IMR-90 (cell line): ENCODE data around the gene ERN1. TPM values are rescaled to one million over a fixed set of nuclear protein-coding genes. Genes with fewer than 3 reads are reported as not detected.

Experiments used
- ATAC-seq: fragments of 200-7000 bp; cut with Tn5 transposase; 2 replicates; pipeline ENCODE4 v1.9.1; 2020; ENCODE audit warnings: low read depth, mild to moderate bottlenecking, moderate library complexity
- BruUV-seq: library from RNA; stranded (reverse); fragments of 400-500 nt; replicated peaks from 2 replicates; lab custom pipeline; 2021; lab: Mats Ljungman, UMichigan
- CTCF ChIA-PET: fragments of 300-600 bp; formaldehyde crosslinking; extraction: SDS; loops from one replicate; lab custom pipeline; 2021; ENCODE audit warnings: antibody characterized with exemption; lab: Yijun Ruan, JAX
- POLR2A ChIA-PET: fragments of 300-600 bp; sonication (Branson Sonifier 250); formaldehyde crosslinking; loops from one replicate; lab custom pipeline; 2022; ENCODE audit warnings: antibody characterized with exemption; ENCODE audit not compliant: unreplicated experiment; lab: Charles Lee
- DNase-seq: peaks from one replicate; pipeline ENCODE4 v3.0.0; 2013
- H2AFZ ChIP-seq: replicated peaks from 2 replicates; pipeline ENCODE3; 2013; ENCODE audit warnings: low read length, mild to moderate bottlenecking; ENCODE audit not compliant: poor library complexity
- H2AK5ac ChIP-seq: 2 replicates; pipeline ENCODE4 v1.6.1; 2013; ENCODE audit warnings: low read depth, low read length, inconsistent platforms
- H2AK9ac ChIP-seq: replicated peaks from 2 replicates; pipeline ENCODE3; 2013; ENCODE audit warnings: mild to moderate bottlenecking, low read depth, low read length, moderate library complexity; ENCODE audit not compliant: poor library complexity
- H2BK120ac ChIP-seq: 2 replicates; pipeline ENCODE4 v1.6.1; 2013; ENCODE audit warnings: low read depth, low read length, inconsistent platforms
- H2BK15ac ChIP-seq: 3 replicates; pipeline ENCODE4 v1.6.1; 2013; ENCODE audit warnings: low read depth, low read length, inconsistent platforms
- H2BK20ac ChIP-seq: 2 replicates; pipeline ENCODE4 v1.6.1; 2013; ENCODE audit warnings: low read depth, mild to moderate bottlenecking, inconsistent platforms, low read length, moderate library complexity
- H2BK5ac ChIP-seq: 2 replicates; pipeline ENCODE4 v1.6.1; 2013; ENCODE audit warnings: mild to moderate bottlenecking, low read depth, low read length, inconsistent platforms; ENCODE audit not compliant: poor library complexity, severe bottlenecking
- H3K14ac ChIP-seq: replicated peaks from 2 replicates; pipeline ENCODE4 v1.6.1; 2013; ENCODE audit warnings: low read depth, low read length, inconsistent platforms
- H3K18ac ChIP-seq: 2 replicates; pipeline ENCODE4 v1.6.1; 2013; ENCODE audit warnings: low read depth, low read length, control low read depth
- H3K23ac ChIP-seq: 2 replicates; pipeline ENCODE4 v1.6.1; 2013; ENCODE audit warnings: low read depth, low read length, inconsistent platforms
- H3K27ac ChIP-seq: 2 replicates; pipeline ENCODE4 v1.5.1; 2013; ENCODE audit warnings: mild to moderate bottlenecking, control low read depth, low read length; ENCODE audit not compliant: insufficient read depth
- H3K27me3 ChIP-seq: 2 replicates; pipeline ENCODE4 v1.6.1; 2013; ENCODE audit warnings: low read length; ENCODE audit not compliant: control insufficient read depth, insufficient read depth
- H3K36me3 ChIP-seq: 2 replicates; pipeline ENCODE4 v1.6.1; 2013; ENCODE audit warnings: low read length, mixed read lengths; ENCODE audit not compliant: control insufficient read depth, insufficient read depth
- H3K4ac ChIP-seq: 2 replicates; pipeline ENCODE4 v1.6.1; 2013; ENCODE audit warnings: low read depth, low read length, inconsistent platforms
- H3K4me1 ChIP-seq: 2 replicates; pipeline ENCODE4 v1.6.1; 2013; ENCODE audit warnings: low read length, mixed read lengths; ENCODE audit not compliant: control insufficient read depth, insufficient read depth
- H3K4me2 ChIP-seq: 2 replicates; pipeline ENCODE4 v1.6.1; 2013; ENCODE audit warnings: low read depth, mild to moderate bottlenecking, control low read depth, low read length, moderate library complexity
- H3K4me3 ChIP-seq: 2 replicates; pipeline ENCODE4 v1.5.1; 2013; ENCODE audit warnings: low read depth, mild to moderate bottlenecking, control low read depth, low read length, moderate library complexity; ENCODE audit not compliant: insufficient read depth
- H3K56ac ChIP-seq: 2 replicates; pipeline ENCODE4 v1.6.1; 2013; ENCODE audit warnings: low read length, inconsistent platforms; ENCODE audit not compliant: insufficient read depth; ENCODE audit errors: extremely low read depth
- H3K79me1 ChIP-seq, 2 experiments: 2 replicates each; pipeline ENCODE4 v1.6.1; 2013; ENCODE audit warnings: low read length in 2 of 2, inconsistent platforms in 1 of 2, low read depth in 1 of 2
- H3K9ac ChIP-seq: 2 replicates; pipeline ENCODE4 v1.6.1; 2013; ENCODE audit warnings: low read depth, low read length, control low read depth
- H3K9me1 ChIP-seq: 2 replicates; pipeline ENCODE4 v1.6.1; 2013; ENCODE audit warnings: low read length, inconsistent platforms; ENCODE audit not compliant: insufficient read depth
- H3K9me3 ChIP-seq: 2 replicates; pipeline ENCODE4 v1.6.1; 2013; ENCODE audit warnings: low read length; ENCODE audit not compliant: control insufficient read depth, insufficient read depth
- H4K20me1 ChIP-seq: 2 replicates; pipeline ENCODE4 v1.6.1; 2013; ENCODE audit warnings: low read length, inconsistent platforms; ENCODE audit not compliant: insufficient read depth
- H4K5ac ChIP-seq: 2 replicates; pipeline ENCODE4 v1.6.1; 2013; ENCODE audit warnings: mild to moderate bottlenecking, low read depth, low read length, control low read depth
- H4K8ac ChIP-seq, 2 experiments: 2 replicates each; pipeline ENCODE4 v1.6.1; 2013; ENCODE audit warnings: low read depth in 2 of 2, low read length in 2 of 2, control low read depth in 1 of 2, inconsistent platforms in 1 of 2
- H4K91ac ChIP-seq: 2 replicates; pipeline ENCODE4 v1.6.1; 2013; ENCODE audit warnings: low read depth, low read length, inconsistent platforms; ENCODE audit not compliant: insufficient read depth
- CEBPB ChIP-seq: IDR thresholded peaks from 2 replicates; pipeline ENCODE4 v1.6.1; 2012; ENCODE audit warnings: low read depth, low read length, improper control_type of control experiment
- FOS ChIP-seq: fragments of 150-350 bp; IDR thresholded peaks from 2 replicates; pipeline ENCODE4 v1.6.1; 2016; ENCODE audit warnings: low read depth, low read length
- RCOR1 ChIP-seq: IDR thresholded peaks from 2 replicates; pipeline ENCODE4 v1.6.1; 2012; ENCODE audit warnings: mild to moderate bottlenecking, low read length, improper control_type of control experiment; ENCODE audit not compliant: insufficient replicate concordance
- WGBS, 2 experiments: methylation state at CpG; one replicate each; pipeline versions ENCODE4 v1.1.5 to v1.1.7; 2013; ENCODE audit warnings: missing lambda C conversion rate in 2 of 2; ENCODE audit not compliant: insufficient read length in 1 of 2; ENCODE audit errors: extremely low coverage in 2 of 2; 5-methylcytosine and 5-hydroxymethylcytosine counted together
- dilution Hi-C: fragments of 300-500 bp; cut with HindIII; formaldehyde crosslinking; loops from one replicate; pipeline ENCODE4 v1.14.3; 2018; ENCODE audit warnings: low sequenced_read_pairs; ENCODE audit not compliant: unreplicated experiment
- in situ Hi-C: fragments of 300-500 bp; cut with MboI; formaldehyde crosslinking; loops from 3 replicates; pipeline ENCODE4 v1.14.3; 2019; ENCODE audit warnings: low sequenced_read_pairs, inconsistent platforms, mixed read lengths
- intact Hi-C: fragments of 100-400 bp; cut with micrococcal nuclease; formaldehyde crosslinking; loops from 2 replicates; pipeline ENCODE4 v1.10.0; 2022
- polyA plus RNA-seq, 3 experiments: library from polyadenylated mRNA; depleted of rRNA; stranded (reverse); fragments of >200 nt; gene quantifications; 2 replicates each; pipeline ENCODE4 v1.2.3, GENCODE V29; 2012; ENCODE audit warnings: low replicate concordance in 1 of 3
- total RNA-seq: library from RNA; depleted of rRNA; stranded (reverse); fragments of >200 nt; gene quantifications from 2 replicates; pipeline ENCODE4 v1.2.3, GENCODE V29; 2012

ERN1 gene
- total and polyA plus RNA-seq, 2 of the 4 experiments (the other 2 are of a cell fraction): 2.7 to 4.1 TPM

- Histone ChIP-seq H3K4me3 (no peak overlapping the region), H3K9ac (no peak overlapping the region), H3K56ac (no peak overlapping the region), H2BK15ac (no peak overlapping the region), H3K27me3 (no peaks in the 10 kb centered on the region), H3K4me2 (no peak overlapping the region; the same call in 1 of the 2 replicates), H4K91ac (no peak overlapping the region), H4K8ac (no peak overlapping the region), H4K20me1 (no peaks in the 10 kb centered on the region), H3K18ac (no peak overlapping the region), H3K9me3 (no peaks in the 10 kb centered on the region), H2BK5ac (no peak overlapping the region), H2BK20ac (no peak overlapping the region), H2BK120ac (no peak overlapping the region), H3K36me3 (peaks cover 1% of the 10 kb centered on the region), H3K27ac (no peak overlapping the region), H3K4ac (no peak overlapping the region), H3K4me1 (peaks cover 2% of the 10 kb centered on the region; the same call in 1 of the 2 replicates), H2AFZ (no peak overlapping the region), H4K5ac (no peak overlapping the region), H3K14ac (no peak overlapping the region), H2AK5ac (peak overlapping the region; percentile 14; the same call in 1 of the 2 replicates), H3K23ac (no peak overlapping the region), H3K79me1 (peaks cover 2 to 16% of the 10 kb centered on the region in 2 experiments; a peak in 2 of 4 replicates), H2AK9ac (no peak overlapping the region), H3K9me1 (peaks cover 6% of the 10 kb centered on the region; the same call in 1 of the 2 replicates)
- intact Hi-C loops (no loop called here), dilution Hi-C loops (no loop called here), in situ Hi-C loops (no loop called here)
- POLR2A ChIA-PET: no interaction called here
- CTCF ChIA-PET: no interaction called here
- ATAC-seq: peak; percentile 65
- BruUV-seq: no TSS peak
- no peak for TF ChIP-seq RCOR1
- peak; percentile 32; the same call in 1 of the 2 replicates for TF ChIP-seq CEBPB
- TF ChIP-seq FOS: 0 out of 2 replicates have a peak, but pooled peaks have one; percentile 17
- no CpG with 5 or more reads among the region's 8 CpGs for WGBS, 2 experiments
- DNase-seq: peak; percentile 65
These were observed 32.6 kb downstream of the ERN1 start for GRCh38 chr17:64097196-64097936.
